H9 (cell line): ENCODE data around the gene SCRN2. TPM values are rescaled to one million over a fixed set of nuclear protein-coding genes. Genes with fewer than 3 reads are reported as not detected.

ENCODE experiments used
- DNase-seq: peaks from one replicate; pipeline ENCODE4 v3.0.0-alpha.2; 2017
- H2AFZ ChIP-seq: one replicate; pipeline ENCODE4 v1.6.1; 2013; ENCODE audit warnings: mild to moderate bottlenecking, low read length, control low read depth, moderate library complexity
- H2AK5ac ChIP-seq: 2 replicates; pipeline ENCODE4 v1.6.1; 2013; ENCODE audit warnings: low read length, control low read depth, mixed read lengths; ENCODE audit not compliant: insufficient read length
- H2BK120ac ChIP-seq: one replicate; pipeline ENCODE4 v1.6.1; 2013; ENCODE audit warnings: low read depth, mild to moderate bottlenecking, low read length, control low read depth, inconsistent platforms; ENCODE audit not compliant: poor library complexity, severe bottlenecking
- H2BK12ac ChIP-seq: 2 replicates; pipeline ENCODE4 v1.6.1; 2013; ENCODE audit warnings: low read length, control low read depth, mixed read lengths, low read depth; ENCODE audit not compliant: insufficient read length
- H2BK15ac ChIP-seq: 2 replicates; pipeline ENCODE4 v1.6.1; 2013; ENCODE audit warnings: low read depth, low read length, control low read depth
- H2BK20ac ChIP-seq: one replicate; pipeline ENCODE4 v1.6.1; 2013; ENCODE audit warnings: low read depth, mild to moderate bottlenecking, low read length, control low read depth, inconsistent platforms; ENCODE audit not compliant: poor library complexity, severe bottlenecking
- H2BK5ac ChIP-seq: 2 replicates; pipeline ENCODE4 v1.6.1; 2013; ENCODE audit warnings: low read length, control low read depth, mixed read lengths; ENCODE audit not compliant: insufficient read length
- H3K14ac ChIP-seq: 2 replicates; pipeline ENCODE4 v1.6.1; 2013; ENCODE audit warnings: low read length, control low read depth; ENCODE audit not compliant: insufficient read depth
- H3K18ac ChIP-seq: 2 replicates; pipeline ENCODE4 v1.6.1; 2013; ENCODE audit warnings: low read depth, mild to moderate bottlenecking, mixed read lengths, low read length, control low read depth; ENCODE audit not compliant: insufficient read length
- H3K23ac ChIP-seq: 2 replicates; pipeline ENCODE4 v1.6.1; 2013; ENCODE audit warnings: low read length, control low read depth, mixed read lengths, low read depth; ENCODE audit not compliant: insufficient read length
- H3K23me2 ChIP-seq: 2 replicates; pipeline ENCODE4 v1.6.1; 2013; ENCODE audit warnings: low read depth, mild to moderate bottlenecking, mixed read lengths, low read length, control low read depth; ENCODE audit not compliant: insufficient read length, poor library complexity, severe bottlenecking
- H3K27ac ChIP-seq: 2 replicates; pipeline ENCODE4 v1.5.1; 2013; ENCODE audit warnings: low read length, control low read depth, mixed read lengths, low read depth; ENCODE audit not compliant: insufficient read length
- H3K27me3 ChIP-seq: 2 replicates; pipeline ENCODE4 v1.6.1; 2013; ENCODE audit warnings: low read length, control low read depth, inconsistent platforms; ENCODE audit not compliant: insufficient read depth
- H3K4ac ChIP-seq: 2 replicates; pipeline ENCODE4 v1.6.1; 2013; ENCODE audit warnings: low read depth, mild to moderate bottlenecking, control low read depth, inconsistent platforms, low read length, moderate library complexity
- H3K4me1 ChIP-seq: 2 replicates; pipeline ENCODE4 v1.6.1; 2013; ENCODE audit warnings: low read length, control low read depth, inconsistent platforms; ENCODE audit not compliant: insufficient read depth
- H3K4me2 ChIP-seq: 2 replicates; pipeline ENCODE4 v1.6.1; 2013; ENCODE audit warnings: low read length, control low read depth, mixed read lengths; ENCODE audit not compliant: insufficient read length, insufficient read depth
- H3K56ac ChIP-seq: 2 replicates; pipeline ENCODE4 v1.6.1; 2013; ENCODE audit warnings: low read depth, mild to moderate bottlenecking, mixed read lengths, low read length, control low read depth; ENCODE audit not compliant: insufficient read length
- H3K79me1 ChIP-seq: 2 replicates; pipeline ENCODE4 v1.6.1; 2013; ENCODE audit warnings: low read depth, mild to moderate bottlenecking, moderate library complexity, low read length, control low read depth, inconsistent platforms; ENCODE audit not compliant: insufficient read depth, poor library complexity, severe bottlenecking
- H3K79me2 ChIP-seq: 2 replicates; pipeline ENCODE4 v1.6.1; 2013; ENCODE audit warnings: low read length, control low read depth, inconsistent platforms; ENCODE audit not compliant: insufficient read depth
- H3K9ac ChIP-seq: 2 replicates; pipeline ENCODE4 v1.6.1; 2013; ENCODE audit warnings: low read length, control low read depth, mixed read lengths; ENCODE audit not compliant: insufficient read length; ENCODE audit errors: extremely low read depth
- H3K9me3 ChIP-seq: one replicate; pipeline ENCODE4 v1.6.1; 2013; ENCODE audit warnings: low read depth, low read length, inconsistent platforms; ENCODE audit not compliant: control insufficient read depth
- H3T11ph ChIP-seq: one replicate; pipeline ENCODE4 v1.6.1; 2013; ENCODE audit warnings: mild to moderate bottlenecking, low read length, control low read depth, inconsistent platforms
- H4K20me1 ChIP-seq: one replicate; pipeline ENCODE4 v1.6.1; 2013; ENCODE audit not compliant: control insufficient read depth, insufficient read length, insufficient read depth
- H4K5ac ChIP-seq: 2 replicates; pipeline ENCODE4 v1.6.1; 2013; ENCODE audit warnings: low read depth, mild to moderate bottlenecking, mixed read lengths, low read length, control low read depth; ENCODE audit not compliant: insufficient read length
- H4K8ac ChIP-seq: replicated peaks from 2 replicates; pipeline ENCODE4 v1.6.1; 2013; ENCODE audit warnings: low read length, control low read depth, mixed read lengths, low read depth; ENCODE audit not compliant: insufficient read length
- H4K91ac ChIP-seq: 2 replicates; pipeline ENCODE4 v1.6.1; 2013; ENCODE audit warnings: low read depth, mild to moderate bottlenecking, moderate library complexity, mixed read lengths, low read length, control low read depth; ENCODE audit not compliant: insufficient read length
- H3K27ac Mint-ChIP-seq, 3 experiments: 2 replicates in 2 of 3; 3 replicates in 1 of 3; pipeline ENCODE4 v1.8.0; 2020 to 2021; ENCODE audit warnings: mixed read lengths in 3 of 3, mild to moderate bottlenecking in 1 of 3, moderate library complexity in 1 of 3
- H3K27me3 Mint-ChIP-seq: 2 replicates; pipeline ENCODE4 v1.8.0; 2021; ENCODE audit warnings: low read depth, mild to moderate bottlenecking, moderate library complexity, mixed read lengths
- H3K36me3 Mint-ChIP-seq, 3 experiments: 2 replicates in 2 of 3; 3 replicates in 1 of 3; pipeline ENCODE4 v1.8.0; 2020 to 2021; ENCODE audit warnings: low read depth in 3 of 3, mixed read lengths in 3 of 3; ENCODE audit not compliant: insufficient read depth in 1 of 3
- H3K4me1 Mint-ChIP-seq, 2 experiments: 2 replicates each; pipeline ENCODE4 v1.8.0; 2020; ENCODE audit warnings: mixed read lengths in 2 of 2
- H3K4me3 Mint-ChIP-seq, 2 experiments: 2 replicates in 1 of 2; 3 replicates in 1 of 2; pipeline ENCODE4 v1.8.0; 2020 to 2021; ENCODE audit warnings: mild to moderate bottlenecking in 2 of 2, mixed read lengths in 2 of 2, moderate library complexity in 1 of 2
- H3K9me3 Mint-ChIP-seq, 2 experiments: 2 replicates in 1 of 2; 3 replicates in 1 of 2; pipeline ENCODE4 v1.8.0; 2020; ENCODE audit warnings: mild to moderate bottlenecking in 2 of 2, mixed read lengths in 2 of 2, moderate library complexity in 1 of 2
- CTCF ChIP-seq: fragments of 200-600 bp; sonication (generic); conservative IDR thresholded peaks from 3 replicates; pipeline ENCODE4 v1.8.0; 2021; ENCODE audit warnings: antibody characterized with exemption, mild to moderate bottlenecking
- WGBS: extraction: QIAGEN DNeasy Blood & Tissue Kit; methylation state at CpG from one replicate; pipeline ENCODE4 v1.1.7; 2013; ENCODE audit warnings: missing lambda C conversion rate, low lambda C conversion rate, mixed read lengths; ENCODE audit not compliant: insufficient read length; ENCODE audit errors: extremely low coverage; 5-methylcytosine and 5-hydroxymethylcytosine counted together
- total RNA-seq: library from RNA; stranded (reverse); gene quantifications from 2 replicates; pipeline ENCODE4 v1.2.1, GENCODE V29; 2021

The SCRN2 gene
- total RNA-seq, 1 experiment from 2014 or later: 34.0 TPM

- H3K4ac ChIP-seq: no peak overlapping the region
- Mint-ChIP-seq H3K4me1 (no peaks in the 10 kb centered on the region), H3K27me3 (peaks cover 40% of the 10 kb centered on the region), H3K36me3 (no peaks in the 10 kb centered on the region), H3K27ac (no peak overlapping the region), H3K4me3 (no peak overlapping the region), H3K9me3 (no peaks in the 10 kb centered on the region)
- H3K18ac ChIP-seq: no peak overlapping the region
- H3K4me2 ChIP-seq: no peak overlapping the region
- no peak overlapping the region for H3K56ac ChIP-seq
- no peak overlapping the region for H2AFZ ChIP-seq
- H3K9me3 ChIP-seq: no peaks in the 10 kb centered on the region
- WGBS: no CpG with 5 or more reads among the region's 2 CpGs
- no peak overlapping the region for H4K8ac ChIP-seq
- H2BK120ac ChIP-seq: no peak overlapping the region
- H2BK15ac ChIP-seq: no peak overlapping the region
- no peaks in the 10 kb centered on the region for H3K27me3 ChIP-seq
- H3K23me2 ChIP-seq: no peaks in the 10 kb centered on the region
- H2BK12ac ChIP-seq: no peak overlapping the region
- no peak overlapping the region for H3K27ac ChIP-seq
- H3K9ac ChIP-seq: no peak overlapping the region
- H3K79me2 ChIP-seq: no peaks in the 10 kb centered on the region
- H2BK5ac ChIP-seq: no peak overlapping the region
- H2AK5ac ChIP-seq: no peak overlapping the region
- DNase-seq: peak; percentile 21
- H4K5ac ChIP-seq: no peak overlapping the region
- H3K14ac ChIP-seq: no peak overlapping the region
- no peak for TF ChIP-seq CTCF
- H3K23ac ChIP-seq: no peak overlapping the region
- H3K79me1 ChIP-seq: no peaks in the 10 kb centered on the region
- no peaks in the 10 kb centered on the region for H3K4me1 ChIP-seq
- no peak overlapping the region for H4K91ac ChIP-seq
- no peak overlapping the region for H2BK20ac ChIP-seq
- no peak overlapping the region for H3T11ph ChIP-seq
- H4K20me1 ChIP-seq: no peaks in the 10 kb centered on the region
Measured at GRCh38 chr17:47797797-47798196, 43.3 kb downstream of the SCRN2 start.
